MCF 10A (cell line): ENCODE data around the gene FADS1. TPM values are rescaled to one million over a fixed set of nuclear protein-coding genes. Genes with fewer than 3 reads are reported as not detected.

ENCODE experiments used
- BruUV-seq: library from RNA; stranded (reverse); fragments of 400-500 nt; replicated peaks from 2 replicates; lab custom pipeline; 2021; lab: Mats Ljungman, UMichigan
- CTCF ChIA-PET: fragments of 300-600 bp; sonication (Branson Sonifier 250); formaldehyde crosslinking; extraction: SDS; loops from one replicate; lab custom pipeline; 2021; ENCODE audit warnings: antibody characterized with exemption, inconsistent platforms; lab: Yijun Ruan, JAX
- POLR2A ChIA-PET: fragments of 300-600, 350-650 bp; sonication (Branson Sonifier 250); formaldehyde crosslinking; extraction: SDS; loops from one replicate; lab custom pipeline; 2020; ENCODE audit warnings: antibody characterized with exemption, inconsistent platforms; lab: Yijun Ruan, JAX
- DNase-seq: peaks from one replicate; pipeline ENCODE4 v3.0.0-alpha.2; 2018; ENCODE audit not compliant: unreplicated experiment
- H3K27ac Mint-ChIP-seq: one replicate; pipeline ENCODE4 v1.8.0; 2022; ENCODE audit warnings: mild to moderate bottlenecking, low read depth, mixed read lengths; ENCODE audit not compliant: unreplicated experiment
- H3K27me3 Mint-ChIP-seq: one replicate; pipeline ENCODE4 v1.8.0; 2022; ENCODE audit warnings: mixed read lengths; ENCODE audit not compliant: insufficient read depth, unreplicated experiment
- H3K36me3 Mint-ChIP-seq: one replicate; pipeline ENCODE4 v1.8.0; 2022; ENCODE audit warnings: mild to moderate bottlenecking, moderate library complexity, mixed read lengths; ENCODE audit not compliant: insufficient read depth, unreplicated experiment
- H3K4me1 Mint-ChIP-seq: one replicate; pipeline ENCODE4 v1.8.0; 2022; ENCODE audit warnings: mixed read lengths; ENCODE audit not compliant: insufficient read depth, unreplicated experiment
- H3K4me3 Mint-ChIP-seq: one replicate; pipeline ENCODE4 v1.8.0; 2022; ENCODE audit warnings: mild to moderate bottlenecking, moderate library complexity, mixed read lengths; ENCODE audit not compliant: unreplicated experiment
- H3K9me3 Mint-ChIP-seq: one replicate; pipeline ENCODE4 v1.8.0; 2022; ENCODE audit warnings: mixed read lengths; ENCODE audit not compliant: unreplicated experiment
- CTCF ChIP-seq: fragments of 200-600 bp; IDR thresholded peaks from one replicate; pipeline ENCODE4 v1.8.0; 2022; ENCODE audit warnings: antibody characterized with exemption, mild to moderate bottlenecking; ENCODE audit not compliant: unreplicated experiment
- intact Hi-C: fragments of 100-400 bp; cut with micrococcal nuclease; formaldehyde crosslinking; loops from 2 replicates; pipeline ENCODE4 v1.14.1; 2022
- total RNA-seq: library from RNA; stranded (reverse); gene quantifications from 2 replicates; pipeline ENCODE4 v1.2.3, GENCODE V29; 2022

Gene FADS1
- total RNA-seq, 1 experiment from 2014 or later, result 27.5 TPM

DNA sequence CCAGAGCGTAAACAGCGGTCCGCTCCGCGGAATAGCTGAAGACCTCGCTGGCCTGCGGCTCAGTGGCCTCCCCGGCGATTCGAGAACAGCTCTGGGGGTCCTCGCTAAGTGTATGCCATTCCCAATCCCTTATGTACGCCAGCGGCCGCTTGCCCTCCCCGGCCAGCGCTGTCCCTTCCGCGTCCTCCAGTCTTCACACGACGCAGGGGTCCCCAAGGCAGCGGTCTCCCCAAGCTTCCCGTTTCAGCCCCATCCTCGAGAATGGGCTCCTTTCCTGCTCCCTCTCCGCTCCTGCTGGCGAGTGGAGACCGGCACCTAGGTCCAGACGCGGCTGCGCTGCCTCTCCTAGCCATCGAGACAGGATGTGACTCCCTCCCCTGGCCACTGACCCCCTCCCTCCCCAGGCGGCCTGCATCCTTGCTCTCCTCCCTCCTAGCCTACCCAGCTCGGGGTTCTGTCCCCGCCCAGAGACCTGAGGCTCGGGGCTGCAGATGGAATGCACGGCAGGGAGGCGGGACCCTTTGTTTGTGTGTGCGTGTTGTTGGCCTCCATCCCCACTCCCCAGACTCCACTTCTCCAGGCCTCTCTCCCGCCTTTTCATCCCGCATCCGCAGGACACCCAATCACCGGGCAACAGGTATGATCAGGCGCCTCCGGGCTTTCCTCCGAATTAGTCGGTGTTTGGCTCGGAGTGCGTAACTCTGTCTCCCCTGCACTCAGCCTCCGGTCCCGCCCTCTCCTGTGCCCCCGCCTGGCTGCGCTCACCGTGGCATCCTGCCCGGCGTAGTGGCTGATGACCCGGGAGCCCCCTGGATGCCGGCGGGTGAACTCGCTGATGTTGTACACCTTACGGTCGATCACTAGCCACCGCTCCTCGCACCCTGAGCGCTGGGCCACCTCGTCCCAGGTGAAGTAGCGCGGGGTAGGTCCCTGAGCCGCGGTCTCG is 740 bp downstream of the FADS1 start:
- Mint-ChIP-seq H3K4me1 (peaks cover 32% of the 10 kb centered on the region), H3K36me3 (peaks cover 19% of the 10 kb centered on the region), H3K9me3 (no peaks in the 10 kb centered on the region), H3K27ac (peak overlapping the region; percentile 93), H3K4me3 (peak overlapping the region; percentile 93), H3K27me3 (no peaks in the 10 kb centered on the region)
- TF ChIP-seq CTCF, result no peak
- peak; percentile 85 for DNase-seq
- CTCF ChIA-PET, result interaction anchor here (0.7 to 2.8 kb wide), 10 partner anchors 14 to 266 kb away, joined by 3 to 13 read pairs (median 6); no protein-coding TSS in a partner anchor
- TSS peak; percentile 15 for BruUV-seq
- POLR2A ChIA-PET, result interaction anchor here (0.7 to 5.0 kb wide), 9 partner anchors 13 to 154 kb away, joined by 3 to 26 read pairs (median 6); partner anchors contain the start of genes FADS2, FEN1 and TMEM258
- intact Hi-C loops, result no loop called here

GRCh38 chr11:61814958-61815789 is 1.6 kb downstream of the FADS1 start:
- Mint-ChIP-seq H3K4me1 (peaks cover 24% of the 10 kb centered on the region), H3K27me3 (no peaks in the 10 kb centered on the region), H3K9me3 (no peaks in the 10 kb centered on the region), H3K4me3 (peak overlapping the region; percentile 93), H3K36me3 (peaks cover 27% of the 10 kb centered on the region), H3K27ac (peak overlapping the region; percentile 93)
- BruUV-seq, result no TSS peak
- CTCF ChIA-PET, result interaction anchor here (0.6 to 2.8 kb wide), 14 partner anchors 13 to 386 kb away, joined by 3 to 13 read pairs (median 4); partner anchors contain the start of gene FADS2
- DNase-seq, result peak; percentile 85
- POLR2A ChIA-PET, result interaction anchor here (0.6 to 5.0 kb wide), 14 partner anchors 9 to 317 kb away, joined by 3 to 26 read pairs (median 5); partner anchors contain the start of genes FADS2, FEN1 and TMEM258
- intact Hi-C loops, result no loop called here
- TF ChIP-seq CTCF, result no peak

GRCh38 chr11:61814247-61814957 is 2.4 kb downstream of the FADS1 start:
- peak; percentile 16 for DNase-seq
- Mint-ChIP-seq H3K27ac (peak overlapping the region; percentile 93), H3K27me3 (no peaks in the 10 kb centered on the region), H3K36me3 (peaks cover 27% of the 10 kb centered on the region), H3K9me3 (no peaks in the 10 kb centered on the region), H3K4me3 (peak overlapping the region; percentile 93), H3K4me1 (peaks cover 18% of the 10 kb centered on the region)
- CTCF ChIA-PET, result interaction anchor here (0.7 to 2.8 kb wide), 12 partner anchors 13 to 385 kb away, joined by 3 to 13 read pairs (median 4); partner anchors contain the start of gene FADS2
- POLR2A ChIA-PET, result interaction anchor here (0.6 to 5.0 kb wide), 10 partner anchors 9 to 318 kb away, joined by 3 to 26 read pairs (median 6); partner anchors contain the start of genes FADS2, FEN1 and TMEM258
- no peak for TF ChIP-seq CTCF
- intact Hi-C loops, result no loop called here
- BruUV-seq, result TSS peak; percentile 21
